Measurements from ENCODE around the gene MRPL36.
"Not testable (repeated sequence)": the region's sequence is repeated elsewhere in the genome, so short reads cannot be mapped to it uniquely, and the experiment has no call there.

Gene MRPL36

GRCh38 chr5:1799602-1800471, at the start of gene MRPL36:
Gene MRPL36, minus strand, starts transcription at chr5:1799837. Its CDS starts 902 bp downstream, at chr5:1798935.
- DNase-seq (ENCODE audit: low read depth): peak; percentile 90

DNA sequence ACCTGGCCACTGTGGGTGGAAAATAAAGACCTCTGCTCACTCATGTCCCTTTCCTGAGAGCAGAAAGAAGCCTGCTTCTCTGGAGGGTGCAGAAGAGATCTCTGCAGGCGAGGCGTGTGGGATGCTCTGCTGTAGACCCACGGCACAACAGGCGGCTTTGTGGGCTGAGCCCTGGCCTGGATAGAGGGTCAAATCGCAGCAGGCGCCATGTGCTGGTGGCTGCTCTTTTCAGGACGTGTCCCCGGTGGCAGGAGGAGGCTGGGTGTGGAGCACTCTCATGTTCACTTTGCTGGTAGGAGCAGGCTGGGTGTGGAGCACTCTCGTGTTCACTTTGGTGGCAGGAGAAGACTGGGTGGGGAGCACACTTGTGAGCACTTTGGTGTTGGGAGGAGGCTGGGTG, 48.0 kb upstream of the MRPL36 start:
- DNase-seq (ENCODE audit: low read depth): no peak

- no peak for DNase-seq (ENCODE audit: low read depth)
Observed at GRCh38 chr5:1847056-1847455, 47.4 kb upstream of the MRPL36 start.

- no peak for DNase-seq (ENCODE audit: low read depth)
Observed at GRCh38 chr5:1846583-1846982, 46.9 kb upstream of the MRPL36 start.

- no peak for DNase-seq (ENCODE audit: low read depth)
Observed at GRCh38 chr5:1845696-1846095, 46.1 kb upstream of the MRPL36 start.

DNA sequence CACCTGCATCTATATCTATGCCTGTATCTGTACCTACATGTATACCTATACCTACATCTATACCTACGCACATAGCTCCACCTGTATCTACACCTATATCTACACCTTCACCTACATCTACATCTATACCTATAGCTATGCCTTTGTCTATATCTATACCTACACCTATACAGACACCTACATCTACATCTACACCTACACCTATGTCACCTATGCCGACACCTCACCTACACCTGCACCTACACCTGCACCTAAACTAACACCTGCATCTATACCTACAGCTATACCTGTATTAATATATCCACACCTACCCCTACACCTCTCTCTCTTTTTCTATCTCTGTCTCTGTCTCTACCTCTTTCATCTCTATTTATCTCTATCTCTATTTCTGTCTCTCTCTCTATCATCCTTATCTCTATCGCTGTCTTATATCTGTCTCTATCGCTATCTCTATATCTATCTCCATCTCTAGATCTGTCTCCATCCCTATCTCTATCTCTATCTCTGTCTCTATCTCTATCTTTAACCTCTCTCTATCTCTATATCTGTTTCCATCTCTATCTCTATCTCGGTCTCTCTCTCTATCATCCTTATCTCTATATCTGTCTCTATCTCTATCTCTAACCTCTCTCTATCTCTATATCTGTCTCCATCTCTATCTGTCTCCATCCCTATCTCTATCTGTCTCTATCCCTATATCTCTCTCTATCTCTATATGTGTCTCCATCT, 45.2 kb upstream of the MRPL36 start:
- no peak for DNase-seq (ENCODE audit: low read depth)

GRCh38 chr5:1843761-1844160, 44.1 kb upstream of the MRPL36 start:
- not testable (repeated sequence) for DNase-seq (ENCODE audit: low read depth)

DNA sequence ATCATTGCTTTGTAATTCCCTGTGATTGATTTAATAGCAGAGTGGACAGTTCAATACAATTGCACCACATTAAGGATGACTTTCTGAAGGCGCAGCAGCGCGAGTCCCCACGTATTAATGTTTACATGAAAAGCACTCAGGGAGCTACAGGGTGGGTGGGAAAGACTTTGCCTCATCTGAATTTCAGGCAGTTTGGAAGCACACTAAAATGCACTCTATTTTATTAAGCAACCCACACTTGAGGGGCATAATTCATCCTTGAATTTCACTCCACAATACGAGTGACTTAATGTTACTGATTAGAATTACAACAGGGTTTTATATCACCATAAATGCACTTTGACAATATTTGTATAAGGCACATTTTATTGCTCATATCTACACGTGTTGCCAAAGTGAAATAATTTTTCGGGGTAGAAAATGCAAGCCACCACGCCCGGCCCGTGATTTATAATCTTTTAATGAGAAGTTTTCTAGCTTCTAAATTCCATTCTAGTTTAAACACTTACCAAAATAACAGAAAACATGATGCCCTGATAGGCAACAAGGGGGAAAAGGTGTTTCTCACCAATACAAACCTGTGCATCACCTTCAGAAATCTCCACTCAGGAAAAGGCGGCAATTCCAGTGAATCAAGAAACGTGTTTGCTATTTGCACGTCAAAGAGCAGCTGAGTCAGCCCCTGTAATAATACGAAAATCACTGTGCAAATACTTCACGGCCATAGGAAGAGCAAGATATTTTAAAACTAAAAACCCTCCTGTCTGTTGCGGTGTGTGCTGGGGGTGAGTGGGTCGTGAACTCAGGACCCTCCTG, 42.6 kb upstream of the MRPL36 start:
- no peak for DNase-seq (ENCODE audit: low read depth)

GRCh38 chr5:1840741-1841521, 41.3 kb upstream of the MRPL36 start:
- DNase-seq (ENCODE audit: low read depth): no peak

- DNase-seq (ENCODE audit: low read depth): no peak
Observed at GRCh38 chr5:1840071-1840547, 40.5 kb upstream of the MRPL36 start.

DNA sequence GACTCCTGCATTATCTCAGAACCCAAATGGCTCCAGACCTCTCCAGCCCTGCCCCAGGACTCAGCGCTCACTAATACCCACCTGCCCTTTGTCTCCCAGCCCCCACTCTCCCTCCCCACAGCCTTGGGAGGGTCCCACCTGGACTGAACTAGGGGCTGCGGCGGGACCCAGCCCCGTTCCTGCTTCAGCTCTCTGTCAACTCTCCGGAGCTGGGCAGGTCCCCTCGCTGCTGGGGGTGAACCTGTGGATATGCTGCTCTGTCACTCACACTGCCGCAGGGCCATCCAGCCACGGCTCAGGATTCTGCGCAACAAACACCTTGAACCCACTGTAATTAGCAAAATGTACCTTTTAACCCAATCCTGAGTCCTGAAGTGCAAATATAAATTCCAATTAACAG, 38.4 kb upstream of the MRPL36 start:
- DNase-seq (ENCODE audit: low read depth): no peak

DNA sequence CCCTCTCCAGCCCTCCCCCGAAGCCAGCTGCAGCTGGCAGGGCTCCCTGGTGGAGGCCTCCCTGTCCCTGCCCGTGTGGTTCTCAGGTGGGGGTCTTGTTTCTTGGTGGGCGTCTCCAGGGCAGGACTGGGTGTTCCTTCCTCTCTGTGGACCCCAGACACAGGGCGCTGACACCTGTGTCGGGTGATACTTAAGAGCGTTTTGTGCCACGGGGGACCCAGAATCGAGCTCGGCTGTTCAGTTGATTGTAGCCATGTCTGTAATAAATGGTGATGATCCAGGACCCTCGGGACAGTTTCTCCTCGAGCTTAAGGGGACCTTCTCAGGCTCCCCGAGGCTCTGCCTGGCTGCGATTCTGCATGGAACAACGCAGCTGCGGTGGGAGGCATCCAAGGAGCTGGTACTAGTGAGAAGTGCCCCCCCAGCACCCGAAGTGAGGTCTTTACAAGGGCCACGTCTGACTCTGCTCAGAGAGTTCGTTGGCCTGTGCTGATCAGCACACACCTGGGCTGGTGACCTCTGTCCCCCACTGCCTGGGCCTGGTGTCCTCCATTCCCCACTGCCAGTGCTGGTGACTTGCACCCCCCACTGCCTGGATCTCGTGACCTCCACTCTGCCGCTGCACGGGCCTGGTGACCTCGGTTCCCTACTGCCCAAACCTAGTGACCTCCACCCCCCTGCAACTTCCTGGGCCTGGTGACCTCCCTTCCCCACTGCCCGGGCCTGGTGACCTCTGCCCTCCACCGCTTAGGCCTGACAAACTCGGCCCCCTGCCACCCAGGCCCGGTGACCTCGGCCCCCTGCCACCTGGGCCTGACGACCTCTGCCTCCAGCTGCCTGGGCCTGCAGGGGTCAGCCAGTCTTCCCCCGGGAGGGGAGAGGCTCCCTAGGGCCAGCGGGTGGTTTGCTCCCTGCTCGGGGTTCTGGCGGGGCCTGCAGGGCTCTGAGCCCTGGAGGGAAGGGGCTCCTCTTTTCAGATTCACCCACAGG, 37.5 kb upstream of the MRPL36 start:
- DNase-seq (ENCODE audit: low read depth): no peak

DNA sequence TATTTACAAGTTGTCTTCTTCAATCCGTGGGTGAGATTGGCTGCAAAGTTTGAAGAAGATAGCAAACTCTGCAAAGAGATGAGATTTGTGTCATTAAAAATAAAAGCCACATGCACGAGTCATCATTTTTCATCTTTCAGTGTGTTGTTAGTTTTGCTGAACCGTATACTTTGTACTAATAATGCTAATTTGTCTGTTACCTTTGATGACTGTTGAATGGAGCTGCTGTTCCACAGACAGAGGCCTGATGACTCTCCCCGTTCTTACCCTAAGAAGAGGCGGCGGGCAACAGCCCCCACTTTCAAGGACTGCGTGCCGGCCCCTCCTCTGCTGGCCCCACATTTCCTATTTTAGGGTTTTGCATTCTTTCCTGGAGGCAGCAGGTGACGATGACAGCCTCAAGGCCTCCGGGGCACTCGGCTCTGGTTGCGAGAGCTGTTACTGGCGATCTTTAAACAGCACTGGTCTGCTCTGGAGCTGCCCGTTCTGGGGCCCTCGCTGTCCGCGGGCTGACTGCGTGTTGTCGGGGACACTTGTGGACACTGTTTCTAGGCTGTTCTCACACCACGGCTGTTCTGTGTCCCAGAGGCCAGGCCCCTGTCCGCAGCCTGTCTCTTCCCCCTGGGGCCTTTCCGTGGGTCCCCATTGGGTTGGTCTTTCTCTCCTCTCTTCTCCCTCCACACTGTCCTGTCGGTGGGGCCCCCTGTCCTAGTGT, 36.7 kb upstream of the MRPL36 start:
- DNase-seq (ENCODE audit: low read depth): no peak

GRCh38 chr5:1835431-1835830, 35.8 kb upstream of the MRPL36 start:
- DNase-seq (ENCODE audit: low read depth): no peak

GRCh38 chr5:1834721-1835429, 35.2 kb upstream of the MRPL36 start:
- no peak for DNase-seq (ENCODE audit: low read depth)

DNA sequence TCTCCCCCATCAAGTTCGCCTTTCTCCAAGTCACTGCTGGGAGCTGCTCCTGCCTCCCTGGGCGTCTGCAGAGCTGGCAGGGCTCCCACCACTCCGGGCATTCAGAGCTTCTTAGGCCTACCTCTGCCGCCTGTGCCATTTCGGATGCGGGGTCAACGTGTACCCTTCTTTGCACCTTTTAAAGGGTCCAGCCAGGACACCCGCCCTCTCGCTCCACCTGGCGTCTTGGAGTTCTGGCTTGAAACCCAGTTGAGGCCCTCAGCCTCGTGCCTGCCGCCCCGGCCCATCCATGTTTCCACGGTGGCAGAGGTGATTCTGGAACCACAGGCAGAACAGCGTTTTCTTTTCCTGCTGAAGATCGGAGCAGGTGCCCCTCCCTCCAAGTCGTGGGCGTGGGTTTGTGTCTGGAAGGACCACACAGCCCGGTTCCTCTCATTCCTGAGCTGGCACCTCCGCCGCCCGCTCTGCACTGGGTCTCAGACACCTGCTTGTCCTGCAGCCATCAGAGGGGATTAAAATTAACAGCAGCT, 34.5 kb upstream of the MRPL36 start:
- no peak for DNase-seq (ENCODE audit: low read depth)

GRCh38 chr5:1833264-1834021, 33.8 kb upstream of the MRPL36 start:
- DNase-seq (ENCODE audit: low read depth): no peak

Measured in activated T-helper 9 cell treated with anti-CD3 and anti-CD28 coated beads, Interleukin-2, amount 50 U/mL, for 16 hours (primary cell).